GM23248 (cell line): ENCODE results near the gene WDR6.

ENCODE experiments used
- EZH2 ChIP-seq: fragments of 200-600 bp; sonication (generic); IDR thresholded peaks from 2 replicates; pipeline ENCODE4 v1.6.1; 2018; ENCODE audit warnings: antibody characterized with exemption, mild to moderate bottlenecking; ENCODE audit not compliant: insufficient read depth, poor library complexity, severe bottlenecking
- EZH2phosphoT487 ChIP-seq: fragments of 200-600 bp; sonication (generic); IDR thresholded peaks from 2 replicates; pipeline ENCODE4 v1.6.1; 2018; ENCODE audit warnings: antibody characterized with exemption, moderate library complexity, mild to moderate bottlenecking, low read depth; ENCODE audit not compliant: insufficient read depth

- TF ChIP-seq EZH2phosphoT487 = no peak
- TF ChIP-seq EZH2 = no peak
Measured at GRCh38 chr3:48985831-48986376, 21.3 kb upstream of the WDR6 start.
